GM12878 (cell line): ENCODE measurements around the gene ERC1. TPM values are rescaled to one million over a fixed set of nuclear protein-coding genes. Genes with fewer than 3 reads are reported as not detected.
A peak's percentile ranks its signal among the peaks of the same experiment; 100 is the strongest.

Source experiments
- ATAC-seq: fragments of 200-7000 bp; cut with Tn5 transposase; 3 replicates; pipeline ENCODE4 v1.9.1; 2020; ENCODE audit warnings: mild to moderate bottlenecking, moderate library complexity
- BruUV-seq: library from RNA; stranded (reverse); fragments of 400-500 nt; replicated peaks from 2 replicates; lab custom pipeline; 2021; lab: Mats Ljungman, UMichigan
- CTCF ChIA-PET: fragments of 300-600 bp; sonication (Branson Sonifier 250); formaldehyde crosslinking; extraction: SDS; loops from one replicate; lab custom pipeline; 2021; ENCODE audit warnings: inconsistent platforms; lab: Yijun Ruan, JAX
- POLR2A ChIA-PET: fragments of 350-600 bp; formaldehyde crosslinking; extraction: SDS; loops from one replicate; lab custom pipeline; 2021; ENCODE audit warnings: inconsistent platforms; lab: Charles Lee
- RAD21 ChIA-PET: fragments of 300-600 bp; sonication (Branson Sonifier 250); formaldehyde crosslinking; loops from one replicate; lab custom pipeline; 2023; ENCODE audit warnings: antibody characterized with exemption; ENCODE audit not compliant: unreplicated experiment; lab: Charles Lee
- SMC1A ChIA-PET: fragments of 300-600 bp; sonication (Branson Sonifier 250); formaldehyde crosslinking; loops from one replicate; lab custom pipeline; 2023; ENCODE audit not compliant: unreplicated experiment, uncharacterized antibody; lab: Charles Lee
- DNase-seq: peaks from one replicate; pipeline ENCODE4 v3.0.0-alpha.2; 2011; ENCODE audit warnings: low read depth, low spot score
- FAIRE-seq: peaks from 3 replicates; lab custom pipeline; 2011; peaks lifted over from hg19 to GRCh38; lab: Jason Lieb, UNC
- H2AFZ ChIP-seq: 2 replicates; pipeline ENCODE4 v1.6.0; 2011; ENCODE audit warnings: low read depth, low read length, control low read depth; ENCODE audit not compliant: control insufficient read depth
- H3K27ac ChIP-seq: 2 replicates; pipeline ENCODE4 v1.5.1; 2011; ENCODE audit warnings: control low read depth; ENCODE audit not compliant: control insufficient read depth, insufficient read depth
- H3K27me3 ChIP-seq, 2 experiments: replicated peaks in 1 of 2; 2 replicates each; pipeline versions ENCODE4 v1.6.0 to v1.6.1; 2011; ENCODE audit warnings: low read length in 1 of 2; ENCODE audit not compliant: control insufficient read depth in 2 of 2, insufficient read depth in 2 of 2
- H3K36me3 ChIP-seq, 2 experiments: 2 replicates each; pipeline ENCODE4 v1.5.1; 2011; ENCODE audit warnings: low read length in 1 of 2; ENCODE audit not compliant: control insufficient read depth in 2 of 2, insufficient read depth in 2 of 2
- H3K4me1 ChIP-seq: 2 replicates; pipeline ENCODE4 v1.6.1; 2011; ENCODE audit warnings: mild to moderate bottlenecking, low read length, moderate library complexity, mixed read lengths; ENCODE audit not compliant: control insufficient read depth, insufficient read depth
- H3K4me2 ChIP-seq: 2 replicates; pipeline ENCODE4 v1.6.0; 2011; ENCODE audit warnings: control low read depth; ENCODE audit not compliant: control insufficient read depth, insufficient read depth
- H3K4me3 ChIP-seq: fragments of 200-600 bp; sonication (generic); 2 replicates; pipeline ENCODE4 v1.5.1; 2016
- H3K79me2 ChIP-seq: 2 replicates; pipeline ENCODE4 v1.6.0; 2011; ENCODE audit warnings: low read length; ENCODE audit not compliant: control insufficient read depth, insufficient read depth
- H3K9ac ChIP-seq: 2 replicates; pipeline ENCODE4 v1.8.0; 2011; ENCODE audit warnings: low read length, control low read depth, mixed read lengths; ENCODE audit not compliant: control insufficient read depth, insufficient read depth
- H3K9me3 ChIP-seq: replicated peaks from 3 replicates; pipeline ENCODE4 v1.5.1; 2011; ENCODE audit warnings: mild to moderate bottlenecking, low read length; ENCODE audit not compliant: control insufficient read depth, insufficient read depth
- H4K20me1 ChIP-seq: 2 replicates; pipeline ENCODE4 v1.6.0; 2011; ENCODE audit not compliant: control insufficient read depth, insufficient read depth
- BACH1 ChIP-seq: fragments of 450-650 bp; IDR thresholded peaks from 2 replicates; pipeline ENCODE4 v1.6.1; 2017; ENCODE audit warnings: mild to moderate bottlenecking, borderline replicate concordance
- EGR1 ChIP-seq, 2 experiments: IDR thresholded peaks; 1 replicate in 1 of 2; 2 replicates in 1 of 2; pipeline ENCODE4 v1.6.1; 2011 to 2012; ENCODE audit warnings: low read depth in 2 of 2, low read length in 2 of 2, borderline replicate concordance in 1 of 2, mild to moderate bottlenecking in 1 of 2, moderate library complexity in 1 of 2
- FOS ChIP-seq: IDR thresholded peaks from 3 replicates; pipeline ENCODE4 v1.6.1; 2011; ENCODE audit warnings: borderline replicate concordance; ENCODE audit not compliant: insufficient read length; ENCODE audit errors: extremely low read depth
- KDM1A ChIP-seq: fragments of 200-600 bp; sonication (generic); IDR thresholded peaks from 2 replicates; pipeline ENCODE4 v1.6.1; 2016; ENCODE audit warnings: borderline replicate concordance
- MEF2B ChIP-seq: fragments of 450-650 bp; IDR thresholded peaks from 2 replicates; pipeline ENCODE4 v1.6.1; 2018; ENCODE audit warnings: mild to moderate bottlenecking, moderate library complexity; ENCODE audit not compliant: partially characterized antibody, poor library complexity, severe bottlenecking
- MTA2 ChIP-seq: fragments of 450-650 bp; IDR thresholded peaks from 2 replicates; pipeline ENCODE4 v1.6.1; 2016; ENCODE audit warnings: low read depth, mild to moderate bottlenecking, moderate library complexity
- POLR2AphosphoS2 ChIP-seq: IDR thresholded peaks from 2 replicates; pipeline ENCODE4 v1.6.1; 2011; ENCODE audit warnings: low read depth, mild to moderate bottlenecking, low read length, improper control_type of control experiment, moderate library complexity
- SP1 ChIP-seq: IDR thresholded peaks from one replicate; pipeline ENCODE4 v1.6.1; 2011; ENCODE audit warnings: low read depth, low read length
- in situ Hi-C: fragments of 300-500 bp; cut with MboI; formaldehyde crosslinking; loops from 9 replicates; pipeline ENCODE4 v1.14.3; 2018; ENCODE audit warnings: mixed read lengths
- intact Hi-C: fragments of 100-400 bp; cut with micrococcal nuclease; formaldehyde crosslinking; loops from one replicate; pipeline ENCODE4 v1.14.2; 2022; ENCODE audit not compliant: unreplicated experiment
- polyA plus RNA-seq, 11 experiments: library from polyadenylated mRNA; depleted of rRNA in 4 of 11; unstranded in 6 of 11; stranded (reverse) in 5 of 11; fragments of >200 nt; fragmentation: Nextera tagmentation in 4 of 11; fragmentation: Illumina TruSeq in 1 of 11; extraction: Ambion mirVana in 4 of 11; extraction: Trizol in 1 of 11; gene quantifications; 1 replicate in 1 of 11; 2 replicates in 10 of 11; pipeline versions ENCODE4 v1.2.1 to v1.2.3, GENCODE V29; 2011 to 2016; ENCODE audit warnings: inconsistent platforms in 2 of 11, missing spikeins in 2 of 11, low read depth in 1 of 11
- total RNA-seq, 4 experiments: library from RNA; depleted of rRNA in 3 of 4; stranded (reverse); fragments of >200 nt in 3 of 4; fragmentation: Illumina TruSeq in 1 of 4; extraction: Trizol in 1 of 4; gene quantifications; 2 replicates each; pipeline versions ENCODE4 v1.2.1 to v1.2.3, GENCODE V29; 2013 to 2021

The ERC1 gene
- total and polyA plus RNA-seq, 10 of the 15 experiments (the other 5 are each of a cell fraction or from before 2014, with no cell fraction given), result 0.75 to 8.0 (median 5.0) TPM

GRCh38 chr12:946212-946611, 44.8 kb upstream of the ERC1 start:
- DNase-seq (peak; percentile 15), FAIRE-seq (no peak), ATAC-seq (no peak)
- CTCF ChIA-PET, result interaction anchor here (0.8 to 4.3 kb wide), 9 partner anchors 9 to 637 kb away, joined by 3 to 25 read pairs (median 6); no protein-coding TSS in a partner anchor
- in situ Hi-C loops, result loop anchor here (5.0 kb wide), 1 partner anchor 369 kb away; no protein-coding TSS in a partner anchor
- Histone ChIP-seq H3K9me3 (no peaks in the 10 kb centered on the region), H3K9ac (no peak overlapping the region), H3K79me2 (peaks cover 35% of the 10 kb centered on the region), H3K4me1 (peaks cover 6% of the 10 kb centered on the region), H3K36me3 (no peaks in the 10 kb centered on the region), H3K27ac (peak overlapping the region; percentile 27; the same call in 1 of the 2 replicates), H3K4me3 (0 out of 2 replicates have a peak overlapping the region, but pooled peaks have one; percentile 22), H2AFZ (no peak overlapping the region), H4K20me1 (no peaks in the 10 kb centered on the region), H3K27me3 (no peaks in the 10 kb centered on the region), H3K4me2 (peak overlapping the region; percentile 36; the same call in 1 of the 2 replicates)
- RAD21 ChIA-PET, result interaction anchor here (0.7 to 1.8 kb wide), 14 partner anchors 13 to 376 kb away, joined by 3 to 11 read pairs (median 3); partner anchors contain the start of gene WNK1
- no peak for TF ChIP-seq SP1
- TF ChIP-seq BACH1, result no peak
- no peak for TF ChIP-seq EGR1 (IDR thresholded peaks at IDR 0.05; ENCODE audit: borderline replicate concordance in 1 of 2, low read depth in 2 of 2, low read length in 2 of 2)
- TF ChIP-seq MEF2B, result peak; percentile 83
- TF ChIP-seq KDM1A, result no peak
- TF ChIP-seq FOS, result no peak
- TF ChIP-seq POLR2AphosphoS2, result no peak
- no peak for TF ChIP-seq MTA2
- BruUV-seq, result no TSS peak
- intact Hi-C loops, result loop anchor here (5.0 kb wide), 1 partner anchor 124 kb away; no protein-coding TSS in a partner anchor
- SMC1A ChIA-PET, result interaction anchor here (0.6 to 2.3 kb wide), 21 partner anchors 9 to 493 kb away, joined by 3 to 7 read pairs (median 4); no protein-coding TSS in a partner anchor
- POLR2A ChIA-PET, result no interaction called here
